Ureter (tissue), 1 donor: Measurements from ENCODE around the gene AAK1. TPM values are rescaled to one million over a fixed set of nuclear protein-coding genes. Genes with fewer than 3 reads are reported as not detected.

ENCODE experiments used
- DNase-seq: peaks from one replicate; pipeline ENCODE4 v3.0.0-alpha.2; 2020; ENCODE audit warnings: low spot score
- total RNA-seq: library from RNA; stranded (reverse); gene quantifications from one replicate; pipeline ENCODE4 v1.2.4, GENCODE V29; 2023
- donor health status: DM: yes; HTN: yes; CAD: no.

AAK1 gene
- total RNA-seq, 1 donor from 2014 or later = 97.0 TPM

DNA sequence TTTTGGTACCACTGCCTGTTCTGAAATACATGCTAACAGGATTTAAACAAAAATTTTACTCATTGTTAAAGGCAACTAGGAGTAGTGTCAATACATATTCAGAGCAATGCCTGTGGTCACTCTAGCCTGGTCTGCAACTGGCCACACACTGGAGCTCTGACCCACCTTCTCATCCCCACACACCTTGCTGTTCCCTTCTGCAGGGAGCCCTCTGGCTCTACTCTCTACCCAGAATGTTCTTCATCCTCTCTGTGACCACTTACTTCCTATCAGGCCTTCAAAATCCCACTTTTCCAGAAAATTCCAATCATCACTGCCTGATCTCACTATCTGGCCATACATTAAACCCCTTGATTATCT, 104.0 kb downstream of the AAK1 start:
- no peak for DNase-seq

DNA sequence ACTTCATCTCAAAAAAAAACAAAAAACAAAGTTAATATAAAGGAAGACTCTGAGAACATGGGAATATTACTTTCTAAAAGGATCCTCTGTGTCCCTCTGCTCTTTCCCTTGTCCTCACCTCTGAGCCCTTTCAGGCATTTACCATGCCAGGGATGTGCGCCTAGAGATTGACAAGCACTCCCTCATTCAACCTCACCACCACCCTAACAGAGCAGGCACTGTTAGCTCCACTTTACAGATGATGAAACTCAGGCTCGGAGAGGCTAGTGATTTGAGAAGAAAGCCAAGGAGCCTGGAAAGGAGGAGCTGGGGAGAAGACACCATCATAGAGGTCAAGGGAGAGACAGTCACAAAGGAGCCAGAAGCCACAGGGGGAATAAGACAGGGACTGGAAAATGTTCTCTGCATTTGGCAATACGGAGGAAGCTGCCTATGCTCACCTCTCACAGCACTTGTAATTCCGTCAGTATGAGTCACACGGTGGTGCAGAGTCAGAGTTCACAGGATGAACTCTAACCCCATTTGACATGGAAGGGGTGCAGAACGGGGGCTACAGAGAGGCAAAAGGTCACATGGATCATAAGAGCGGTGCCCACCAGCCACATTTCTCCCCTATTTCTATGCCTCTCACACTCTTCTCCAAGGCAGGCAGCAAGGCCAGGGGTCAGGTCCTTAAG, 104.5 kb downstream of the AAK1 start:
- no peak for DNase-seq

DNA sequence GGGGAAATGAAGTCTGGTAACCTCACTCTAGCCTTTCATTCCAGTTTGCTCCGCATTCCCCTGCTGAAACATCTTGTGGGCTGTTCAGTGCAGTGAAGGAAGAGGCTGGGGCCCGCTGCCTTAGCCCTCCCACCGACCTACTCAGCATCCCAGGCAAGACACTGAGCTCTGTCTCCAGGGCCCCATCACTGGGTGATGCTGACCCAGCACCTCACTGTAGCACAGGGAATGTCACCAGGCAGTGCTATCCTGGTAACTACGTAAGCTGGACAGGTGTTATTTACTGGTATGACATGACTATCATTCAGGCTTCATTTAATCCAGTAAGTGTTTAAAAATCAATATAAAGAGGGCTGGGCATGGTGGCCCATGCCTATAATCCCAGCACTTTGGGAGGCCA, 105.3 kb downstream of the AAK1 start:
- DNase-seq = no peak

DNA sequence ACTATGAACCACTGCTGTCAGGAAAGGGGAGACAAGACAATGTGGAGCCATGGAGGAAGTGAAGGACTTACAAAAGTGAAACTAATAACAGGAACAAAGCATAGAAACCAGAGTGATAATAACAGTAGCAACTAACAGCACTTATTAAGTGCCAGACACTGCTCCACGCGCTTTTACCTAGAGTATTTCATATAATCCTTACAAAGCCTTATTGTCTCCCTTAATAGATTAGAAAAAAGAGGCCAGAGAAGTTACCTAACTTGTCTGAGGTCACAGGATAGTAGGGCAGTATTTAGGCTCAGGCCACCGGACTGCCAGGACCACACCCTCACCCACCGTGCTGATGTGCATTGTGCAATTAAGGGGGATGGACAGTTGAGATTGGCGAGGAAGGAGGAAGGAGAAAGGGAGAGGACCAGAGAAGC, 107.7 kb downstream of the AAK1 start:
- DNase-seq = no peak

DNA sequence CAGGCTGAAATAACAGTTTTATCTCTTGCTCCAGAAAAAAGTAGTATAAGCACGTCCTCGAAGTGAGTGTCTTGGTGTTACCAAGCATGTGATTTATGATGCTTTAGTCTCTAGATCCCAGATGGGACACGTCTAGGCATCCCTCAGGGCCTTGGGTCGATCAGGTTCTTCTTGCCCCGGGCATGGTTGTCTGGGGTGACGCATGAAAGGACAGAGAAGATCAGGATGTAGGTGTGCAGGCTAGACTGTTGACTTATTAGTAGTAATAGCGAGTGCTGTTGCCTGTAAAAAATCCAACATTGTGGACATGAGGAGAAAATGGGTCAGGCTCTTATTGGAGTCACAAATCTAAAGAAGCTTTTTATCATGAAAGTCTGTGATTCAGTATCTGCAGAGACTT, 112.4 kb downstream of the AAK1 start:
- no peak for DNase-seq

DNA sequence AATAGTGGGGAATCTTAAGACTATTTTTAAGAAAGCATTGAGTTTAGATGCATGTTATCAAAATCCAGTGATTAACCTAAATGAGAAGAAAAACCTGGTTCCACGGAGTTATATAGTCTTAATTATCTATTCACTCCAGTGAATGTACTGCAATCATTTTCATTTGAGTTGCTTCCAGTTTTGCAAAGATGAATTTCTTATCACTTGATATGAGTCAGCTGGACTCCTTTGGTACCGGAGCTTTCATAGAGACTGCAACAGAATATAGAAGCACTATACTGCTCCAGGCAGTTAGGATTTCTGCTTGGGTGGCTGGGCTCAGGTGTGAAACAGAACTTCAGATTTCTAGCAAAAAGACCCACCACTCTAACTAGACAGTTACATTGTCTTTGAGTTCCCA, 114.1 kb downstream of the AAK1 start:
- no peak for DNase-seq

DNA sequence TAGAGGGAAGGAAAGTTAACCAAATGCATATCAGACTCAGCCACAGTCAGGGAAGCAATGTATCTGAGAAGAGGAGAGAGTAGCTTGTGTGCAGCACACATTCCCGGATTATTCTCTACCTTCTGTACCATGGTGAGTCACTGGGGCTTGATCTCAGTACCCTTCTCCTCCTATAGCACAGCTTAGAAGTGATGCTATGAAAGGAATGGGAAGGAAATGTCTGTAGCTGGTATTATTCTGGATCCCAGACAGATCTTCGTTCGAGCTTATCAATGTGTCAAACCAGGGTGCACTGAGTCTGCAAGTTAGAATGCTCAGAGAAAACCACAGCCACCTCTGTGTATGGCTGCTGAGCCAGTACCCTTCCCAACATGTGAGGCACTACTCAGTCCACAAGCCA, 118.3 kb downstream of the AAK1 start:
- no peak for DNase-seq

DNA sequence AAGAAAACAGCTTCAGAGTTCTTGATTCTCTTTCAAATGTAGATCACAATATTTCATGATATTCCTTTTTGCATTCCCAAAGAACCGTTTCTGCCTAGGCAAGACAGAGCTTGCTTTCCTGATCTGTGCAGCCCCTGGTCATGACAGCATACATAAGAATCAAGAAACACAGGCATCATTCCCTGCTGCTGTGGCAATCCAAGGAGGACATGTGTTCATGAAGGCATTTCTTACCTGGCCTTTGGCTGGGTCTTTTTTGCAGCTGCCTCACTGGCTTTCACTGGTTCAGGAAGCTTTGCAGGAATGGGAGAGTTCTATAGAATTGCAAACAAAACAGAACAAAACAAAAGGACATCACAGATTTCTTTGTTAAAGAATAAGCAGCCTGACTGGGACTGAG, 118.7 kb downstream of the AAK1 start:
- DNase-seq = no peak

DNA sequence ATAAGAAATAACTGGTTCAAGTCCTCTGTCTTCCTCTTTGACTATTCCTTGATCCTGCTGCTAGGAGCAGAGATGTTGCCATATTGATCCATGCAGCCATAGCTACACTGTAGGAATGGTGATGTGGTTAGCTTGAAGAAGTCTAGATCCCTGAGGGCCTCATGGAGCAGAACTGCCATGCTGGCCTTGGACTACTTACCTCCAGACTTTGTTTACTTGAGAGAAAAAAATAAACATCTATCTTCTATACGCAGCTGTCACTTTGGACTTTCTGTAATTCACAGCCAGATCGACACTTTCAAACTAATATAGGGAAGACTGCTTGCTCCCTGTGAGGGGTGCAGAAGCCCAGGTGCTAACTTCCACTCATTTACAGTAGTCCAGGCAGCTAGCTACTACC, 121.8 kb downstream of the AAK1 start:
- no peak for DNase-seq

DNA sequence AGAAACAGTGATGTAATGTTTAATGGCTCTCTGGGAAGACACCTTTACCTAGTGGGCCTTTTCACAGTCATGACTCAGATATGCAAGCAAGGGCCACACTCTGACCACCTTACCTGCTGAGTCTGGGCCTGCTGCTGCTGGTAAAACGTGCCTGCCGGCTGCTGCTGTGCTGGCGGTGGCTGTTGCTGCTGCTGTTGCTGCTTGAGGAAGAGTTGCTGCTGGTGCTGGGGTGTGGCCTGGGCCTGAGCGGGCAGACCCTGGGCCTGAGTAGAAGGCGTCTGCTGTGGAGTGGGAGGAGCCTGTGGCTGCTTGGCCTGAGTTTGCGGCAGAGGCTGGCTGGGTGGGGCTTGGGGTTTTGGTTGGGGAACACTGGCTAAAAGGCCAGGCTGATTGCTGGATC, 124.7 kb downstream of the AAK1 start:
- peak; percentile 83 for DNase-seq

DNA sequence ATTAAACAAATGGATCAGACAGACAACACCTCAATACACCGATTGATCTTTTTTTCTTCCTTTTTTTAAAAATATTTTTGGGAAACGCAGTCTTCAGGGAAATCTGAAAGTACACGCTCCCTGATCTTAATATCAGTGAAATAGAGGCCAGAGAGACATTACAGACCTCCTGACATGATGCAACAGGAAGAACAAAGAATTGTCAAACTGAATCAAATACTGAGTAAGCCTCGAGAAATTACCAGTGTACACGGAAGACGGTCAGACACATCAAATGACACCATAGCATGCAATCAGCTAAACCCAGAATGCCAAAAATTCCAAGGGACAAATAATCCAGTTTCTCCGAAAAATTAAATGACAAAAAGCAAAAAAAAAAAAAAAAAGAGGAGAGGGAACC, 126.1 kb downstream of the AAK1 start:
- no peak for DNase-seq

DNA sequence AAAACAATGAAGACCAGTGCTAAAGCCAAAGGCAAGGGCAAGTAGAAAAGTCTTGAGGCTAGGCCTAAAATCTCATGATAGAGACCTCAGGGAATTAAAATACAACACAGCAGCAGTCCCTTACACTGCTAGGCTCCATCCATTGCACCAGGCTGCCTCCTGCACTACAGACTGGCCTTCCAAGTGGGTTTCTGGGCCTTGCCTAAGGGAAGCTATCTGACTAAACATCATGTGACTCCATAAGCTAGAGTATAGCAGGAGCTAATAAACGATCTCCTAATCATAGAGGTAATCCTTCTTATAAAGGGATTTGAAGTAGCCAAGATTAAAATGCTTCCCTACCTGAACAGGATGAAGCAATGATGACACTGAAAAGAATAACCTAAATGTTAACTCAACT, 128.7 kb downstream of the AAK1 start:
- DNase-seq = no peak

DNA sequence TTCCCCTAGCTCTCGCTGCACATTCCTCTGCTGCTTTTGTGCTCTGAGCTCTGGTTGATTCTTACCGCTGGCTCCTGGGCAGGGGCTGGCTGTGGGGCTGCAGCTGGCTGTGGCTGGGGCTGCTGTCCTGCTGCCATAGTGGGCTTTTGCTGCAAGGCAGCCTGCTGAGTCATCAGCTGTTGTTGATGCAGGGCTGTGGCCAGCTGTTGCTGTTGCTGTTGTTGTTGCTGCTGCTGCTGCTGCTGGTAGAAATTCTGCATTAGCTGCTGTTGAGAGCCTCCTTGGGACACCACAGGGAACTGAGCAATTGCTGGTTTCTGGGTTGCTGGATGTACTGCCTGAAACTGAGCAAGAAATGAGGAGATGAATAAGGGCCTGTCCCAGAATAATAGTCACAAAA, 129.1 kb downstream of the AAK1 start:
- DNase-seq = no peak

DNA sequence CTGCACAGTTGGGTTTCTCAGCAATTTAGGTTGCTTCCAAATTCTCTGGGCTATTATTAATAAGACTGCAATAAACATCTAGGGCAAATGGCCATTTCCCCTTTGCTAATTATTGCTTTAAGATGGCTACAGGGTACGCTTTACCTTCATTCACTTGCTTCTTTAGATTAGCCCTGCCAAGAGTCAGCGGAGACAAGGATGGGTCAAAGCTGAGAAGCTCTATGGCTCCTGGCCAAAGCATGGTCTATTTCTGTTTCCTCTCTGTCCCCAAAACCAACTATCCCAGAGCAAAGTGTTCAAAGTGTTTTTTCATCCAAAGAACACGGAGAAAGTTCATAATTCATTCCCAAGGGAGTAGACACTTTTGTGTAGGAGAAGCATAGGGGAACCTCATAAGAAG, 131.1 kb downstream of the AAK1 start:
- no peak for DNase-seq

DNA sequence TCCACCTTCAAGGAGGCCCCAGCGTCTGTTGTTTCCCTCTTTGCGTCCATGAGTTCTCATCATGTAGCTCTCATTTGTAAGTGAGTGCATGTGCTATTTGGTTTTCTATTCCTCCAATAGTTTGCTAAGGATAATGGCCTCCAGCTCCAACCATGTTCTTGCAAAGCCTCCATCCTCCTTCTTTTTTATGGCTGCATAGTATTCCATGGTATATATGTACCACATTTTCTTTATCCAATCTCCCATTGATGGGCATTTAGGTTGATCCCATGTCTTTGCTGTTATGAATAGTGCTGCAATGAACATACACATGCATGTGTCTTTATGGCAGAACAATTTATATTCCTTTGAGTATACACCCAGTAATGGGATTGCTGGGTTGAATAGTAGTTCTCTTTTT, 133.3 kb downstream of the AAK1 start:
- no peak for DNase-seq

DNA sequence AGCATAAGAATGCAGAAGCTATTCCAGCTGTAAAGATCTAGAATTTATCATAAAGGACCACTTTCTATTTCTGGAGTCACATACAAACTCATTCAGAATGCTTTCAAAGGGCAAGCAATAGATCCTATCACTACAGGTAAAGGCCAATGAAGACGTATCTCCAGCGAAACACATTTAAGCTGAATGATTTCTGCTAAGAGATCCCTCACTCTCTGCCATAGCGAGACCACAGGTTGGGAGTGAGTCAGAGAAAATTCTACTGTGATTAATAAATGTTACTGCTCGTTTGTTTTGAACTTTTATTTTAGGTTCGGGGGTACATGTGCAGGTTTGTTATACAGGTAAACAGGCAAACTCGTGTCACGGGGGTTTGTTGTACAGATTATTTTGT, 133.8 kb downstream of the AAK1 start:
- no peak for DNase-seq

DNA sequence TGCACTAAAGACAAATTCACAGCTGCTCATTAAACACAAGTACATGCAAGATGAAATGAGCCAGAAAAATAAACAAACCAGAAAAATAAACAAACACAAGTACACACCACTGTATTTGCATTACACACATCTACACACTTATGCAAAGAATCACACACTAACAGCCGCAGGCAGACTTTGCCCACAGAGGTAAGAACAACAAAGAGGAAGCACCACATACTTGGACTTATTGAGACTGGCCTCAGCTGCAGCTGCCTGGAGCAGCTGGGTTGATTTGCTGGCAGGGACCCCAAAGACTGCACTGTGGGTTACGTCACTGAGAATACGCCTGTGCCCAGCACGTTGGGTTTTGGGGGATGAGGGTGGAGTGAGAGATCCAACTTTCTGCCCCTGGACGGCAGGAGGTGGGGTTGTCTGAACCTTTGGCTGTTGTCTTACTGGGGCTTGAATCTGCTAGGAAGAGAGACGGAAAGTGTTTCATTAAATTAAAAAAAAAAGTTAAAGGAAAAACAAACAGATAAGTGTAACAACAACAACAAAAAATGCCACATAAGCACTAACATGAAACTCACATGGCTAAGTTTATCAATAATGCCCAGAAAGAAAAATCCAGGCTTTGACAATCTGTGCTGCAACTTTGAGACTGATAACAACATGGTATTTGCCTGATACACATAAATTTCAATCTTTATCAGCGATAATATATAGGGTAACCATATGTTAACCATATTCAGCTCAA, 134.4 kb downstream of the AAK1 start:
- no peak for DNase-seq

DNA sequence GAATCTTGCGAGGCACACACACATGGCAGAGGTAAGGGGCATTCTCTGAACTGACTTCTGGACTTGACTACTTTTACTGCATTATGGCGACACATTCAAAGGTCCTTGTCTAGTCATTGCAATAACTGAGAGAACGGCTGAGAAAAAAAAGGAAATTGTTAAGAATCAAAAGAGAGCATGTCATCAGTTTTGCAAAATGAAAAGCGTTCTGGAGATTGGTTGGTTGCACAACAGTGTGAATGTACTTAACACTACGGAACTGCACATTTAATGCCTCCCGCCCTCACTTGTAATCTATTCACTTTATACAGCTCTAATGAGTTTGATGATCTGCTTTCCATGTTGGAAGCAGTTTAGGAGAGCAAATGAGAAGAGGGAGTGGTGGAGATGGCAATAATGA, 137.8 kb downstream of the AAK1 start:
- no peak for DNase-seq

DNA sequence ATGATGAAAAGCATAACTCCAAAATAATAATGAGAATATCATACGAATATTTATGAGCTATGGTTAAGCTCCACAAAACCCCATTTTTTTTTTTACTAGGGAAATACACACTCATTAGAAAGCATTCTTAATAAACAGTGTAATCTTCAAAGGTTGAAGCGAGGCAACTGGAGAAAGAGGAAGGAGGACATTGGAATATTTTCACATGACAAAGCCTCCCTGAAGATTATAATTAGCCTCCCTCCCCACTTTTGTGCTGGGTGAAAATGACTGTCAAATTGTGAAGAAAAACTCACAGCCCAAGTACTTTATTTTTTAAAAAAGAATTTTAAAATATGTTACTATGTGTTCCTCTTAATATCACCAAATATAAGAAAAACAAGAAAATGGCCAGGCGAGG, 142.2 kb downstream of the AAK1 start:
- DNase-seq = no peak

DNA sequence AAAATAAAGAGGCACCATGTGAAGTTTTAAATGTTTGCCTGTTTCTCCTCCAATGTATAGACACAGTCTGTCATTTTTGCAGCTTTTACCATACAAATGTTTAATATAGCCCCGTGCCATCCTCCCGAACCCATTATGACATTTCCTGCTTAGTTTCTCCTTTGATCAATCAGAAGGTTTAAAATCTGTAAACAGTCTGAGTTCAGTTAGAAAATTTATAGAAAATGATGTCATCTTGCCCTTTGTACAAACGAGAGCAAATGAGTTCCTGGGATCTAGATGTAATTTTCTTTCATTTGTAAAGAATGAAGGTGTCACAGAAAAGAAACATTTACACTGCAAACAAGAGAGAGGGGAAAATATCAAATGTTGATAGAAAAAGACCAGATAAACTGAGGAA, 143.6 kb downstream of the AAK1 start:
- no peak for DNase-seq

DNA sequence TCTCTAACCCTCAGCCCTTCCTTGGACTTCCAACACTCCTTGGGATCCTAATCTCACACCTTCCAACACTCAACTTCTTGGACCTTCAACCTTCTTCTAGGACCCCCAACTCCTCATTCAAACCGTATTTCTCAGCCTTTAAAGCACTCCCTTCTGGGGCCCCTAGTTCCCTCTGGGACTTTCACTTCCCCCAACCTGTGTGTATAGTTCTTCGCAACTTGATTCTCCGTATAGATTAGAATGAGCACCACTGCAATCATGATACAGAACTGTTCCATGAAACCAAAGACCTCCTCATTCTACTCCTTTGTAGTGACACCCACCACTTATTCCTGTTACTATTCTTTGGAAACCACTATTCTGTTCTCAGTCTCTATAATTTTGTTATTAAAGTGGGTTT, 144.3 kb downstream of the AAK1 start:
- DNase-seq = no peak

DNA sequence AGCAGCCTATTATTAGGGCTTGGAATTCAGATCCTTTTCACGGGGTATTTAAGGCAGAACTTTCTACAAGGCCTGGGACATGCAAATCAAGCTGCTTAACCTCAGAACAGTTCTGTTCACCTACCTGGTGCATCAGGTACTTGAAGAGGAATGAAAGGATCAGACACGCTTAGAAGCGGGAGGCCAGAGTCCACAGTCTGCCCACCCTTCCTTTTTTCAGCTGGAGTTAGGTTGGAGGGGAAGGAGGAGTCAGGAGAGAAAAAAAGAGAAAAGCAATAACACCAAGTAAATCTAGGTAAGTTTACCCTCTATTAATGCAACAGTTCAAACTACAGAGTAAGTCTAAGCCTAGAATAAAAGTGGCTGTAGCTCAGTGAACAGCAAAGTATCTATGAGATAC, 147.7 kb downstream of the AAK1 start:
- DNase-seq = no peak

DNA sequence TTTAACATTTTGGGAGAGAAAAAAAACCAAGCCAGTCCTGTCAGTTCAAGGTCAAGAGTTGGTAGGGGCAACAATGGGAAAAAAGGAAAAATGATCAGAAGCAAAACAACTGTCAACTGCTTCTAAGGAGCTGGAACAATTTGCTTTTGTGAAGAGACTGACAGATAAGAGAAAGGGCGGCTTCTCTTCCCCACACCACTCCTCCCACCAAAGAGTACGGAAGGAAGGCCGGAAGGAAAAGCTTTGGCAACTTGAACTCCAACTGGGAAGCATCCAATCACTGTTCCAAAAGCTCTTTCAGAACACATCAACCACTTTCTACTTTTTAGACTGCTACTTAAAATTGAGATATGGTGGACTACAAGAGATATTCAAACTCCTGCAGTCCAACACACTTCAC, 148.5 kb downstream of the AAK1 start:
- DNase-seq = no peak

DNA sequence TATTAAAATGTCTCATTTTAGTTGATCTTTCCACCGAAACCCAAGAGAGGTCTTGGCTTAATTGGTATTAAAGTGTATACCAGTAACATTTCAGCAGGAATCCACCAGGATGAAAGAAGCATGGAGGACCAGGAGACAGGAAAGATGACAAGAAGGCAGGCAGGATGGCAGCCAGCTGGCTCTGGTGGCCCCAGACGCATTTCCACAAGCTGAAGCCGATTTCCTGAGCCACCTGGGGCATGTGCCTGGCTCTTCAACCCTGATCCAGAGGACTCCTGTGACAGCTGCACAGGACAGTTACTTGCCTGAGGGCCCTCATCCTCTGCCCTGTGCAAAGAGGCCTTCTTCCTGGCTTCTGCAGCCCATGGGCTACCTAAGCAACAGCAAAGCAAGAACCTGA, 149.4 kb downstream of the AAK1 start:
- no peak for DNase-seq
